NCI-H2171 (cell line): ENCODE results near the gene MOSMO.

Experiments
- DNase-seq: peaks from one replicate; lab custom pipeline; 2025; lab: John Stamatoyannopoulos, UW

The MOSMO gene

DNA sequence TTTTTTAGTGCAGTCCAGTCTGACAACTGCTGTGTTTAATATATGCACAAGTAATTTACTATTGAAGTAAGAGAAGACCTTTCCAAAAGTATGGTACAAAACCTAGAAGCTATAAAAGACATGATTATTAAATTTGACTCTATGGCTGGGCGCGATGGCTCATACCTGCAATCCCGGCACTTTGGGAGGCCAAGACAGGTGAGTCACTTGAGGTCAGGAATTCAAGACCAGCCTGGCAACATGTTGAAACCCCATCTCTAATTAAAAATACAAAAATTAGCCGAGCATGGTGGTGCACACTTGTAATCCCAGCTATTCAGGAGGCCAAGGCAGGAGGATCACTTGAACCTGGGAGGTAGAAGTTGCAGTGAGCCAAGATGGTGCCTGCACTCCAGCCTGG, 43.1 kb downstream of the MOSMO start:
- no peak for DNase-seq

DNA sequence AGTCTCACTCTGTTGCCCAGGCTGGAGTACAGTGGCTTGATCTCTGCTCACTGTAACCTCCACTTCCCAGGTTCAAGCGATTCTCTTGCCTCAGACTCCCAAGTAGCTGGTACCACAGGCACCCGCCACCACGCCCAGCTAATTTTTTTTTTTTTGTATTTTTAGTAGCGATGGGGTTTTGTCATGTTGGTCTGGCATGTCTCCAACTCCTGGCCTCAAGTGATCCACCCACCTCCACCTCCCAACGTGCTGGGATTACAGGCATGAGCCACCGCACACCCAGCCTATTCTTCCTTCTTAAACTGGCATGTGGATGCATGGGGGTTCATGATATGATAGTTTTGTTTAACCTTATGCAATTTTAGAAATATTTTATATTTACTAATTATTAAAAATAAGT, 45.1 kb downstream of the MOSMO start:
- no peak for DNase-seq

DNA sequence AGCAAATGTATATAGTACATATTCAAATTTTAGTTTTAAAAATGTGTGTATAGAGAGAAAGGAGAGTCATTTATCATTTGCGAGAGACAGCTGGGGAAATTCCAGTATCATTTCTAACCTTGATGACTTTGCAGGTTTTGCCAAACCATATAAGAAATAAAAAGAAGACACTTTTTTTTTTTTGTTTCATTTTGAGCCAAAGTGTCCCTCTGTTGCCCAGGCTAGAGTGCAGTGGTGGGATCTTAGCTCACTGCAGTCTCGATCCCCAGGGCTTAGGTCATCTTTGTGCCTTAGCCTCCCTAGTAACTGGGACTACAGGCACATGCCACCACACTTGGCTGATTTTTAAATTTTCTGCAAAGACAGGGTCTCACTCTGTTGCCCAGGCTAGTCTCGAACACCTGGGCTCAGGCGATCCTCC, 46.0 kb downstream of the MOSMO start:
- DNase-seq = no peak

DNA sequence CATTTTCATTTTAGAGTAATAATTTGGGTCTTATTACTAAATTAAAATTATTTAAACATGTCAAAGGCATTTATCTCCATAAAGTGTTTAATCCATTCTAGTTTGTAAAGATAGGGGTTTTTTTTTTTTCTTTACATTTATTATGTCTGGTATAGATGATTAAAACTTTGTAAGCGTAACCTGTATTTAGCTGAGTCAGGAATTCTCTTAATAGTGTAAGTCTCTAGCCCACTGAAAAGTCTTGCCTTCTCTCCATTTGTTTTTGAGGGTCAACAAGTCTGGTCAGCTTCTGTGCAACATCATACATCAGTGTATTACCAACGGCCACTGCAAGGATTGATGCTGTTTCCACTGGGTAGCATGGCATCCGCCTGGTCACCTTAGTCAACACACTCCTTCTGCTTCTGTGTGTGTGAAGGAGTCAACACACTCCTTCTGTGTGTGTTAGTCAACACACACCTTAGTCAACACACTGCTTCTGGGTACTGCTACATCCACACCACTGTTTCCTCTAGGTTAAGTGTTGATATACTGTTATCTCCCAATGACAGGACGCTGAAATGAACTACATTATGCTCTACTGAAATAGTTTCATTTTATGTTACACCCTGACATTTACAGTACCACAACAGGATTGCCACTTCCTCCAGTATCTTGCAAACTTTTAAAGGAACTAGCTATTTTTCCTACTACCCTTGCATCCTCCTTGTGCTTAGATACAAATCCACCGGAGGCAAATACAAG, 47.1 kb downstream of the MOSMO start:
- no peak for DNase-seq

DNA sequence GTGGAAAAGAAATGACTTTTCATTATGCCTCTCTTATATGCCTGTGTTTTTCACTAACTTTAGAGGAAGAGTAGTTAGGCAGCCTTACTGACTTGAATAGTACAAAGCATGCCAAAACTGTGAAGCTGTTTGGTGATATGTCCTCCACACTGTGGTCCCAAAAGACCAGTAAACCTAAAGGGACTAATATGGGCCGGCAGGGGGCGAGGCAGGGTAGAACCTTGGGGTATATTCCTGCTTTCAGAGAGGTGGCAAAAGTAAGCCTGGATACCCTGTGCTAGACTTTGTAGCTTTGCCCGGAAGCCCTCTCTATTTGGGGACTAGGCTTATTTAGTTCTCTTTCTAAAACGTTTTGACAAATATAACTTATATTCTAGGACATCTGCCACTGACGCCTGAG, 48.0 kb downstream of the MOSMO start:
- no peak for DNase-seq

DNA sequence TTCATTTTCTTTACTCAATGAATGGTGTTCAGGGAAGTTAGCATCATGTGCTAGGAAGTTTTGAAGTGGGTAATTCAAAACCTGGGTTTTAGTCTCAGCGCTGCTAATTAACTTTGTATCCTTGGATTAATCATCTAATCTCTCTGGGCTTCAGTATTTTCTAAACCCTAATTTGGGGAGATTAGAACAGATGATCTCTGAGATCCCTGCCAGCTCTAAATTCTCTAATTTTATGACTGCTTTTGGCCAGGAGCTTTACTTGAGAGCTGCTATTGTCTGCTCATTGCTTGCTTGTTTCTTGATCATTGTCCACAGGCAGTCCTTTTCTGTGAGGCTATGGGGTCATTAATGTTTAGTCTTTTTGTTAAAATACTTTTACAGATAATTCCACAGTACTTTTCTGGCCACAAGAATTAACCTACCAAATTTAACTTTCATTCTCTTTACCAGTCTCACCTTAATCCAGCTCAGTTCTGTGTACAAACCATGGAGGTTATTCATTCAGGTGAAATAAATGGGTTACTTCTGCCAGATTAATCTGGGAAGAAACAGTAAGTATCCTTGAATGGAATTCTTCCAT, 56.1 kb downstream of the MOSMO start:
- DNase-seq = no peak

DNA sequence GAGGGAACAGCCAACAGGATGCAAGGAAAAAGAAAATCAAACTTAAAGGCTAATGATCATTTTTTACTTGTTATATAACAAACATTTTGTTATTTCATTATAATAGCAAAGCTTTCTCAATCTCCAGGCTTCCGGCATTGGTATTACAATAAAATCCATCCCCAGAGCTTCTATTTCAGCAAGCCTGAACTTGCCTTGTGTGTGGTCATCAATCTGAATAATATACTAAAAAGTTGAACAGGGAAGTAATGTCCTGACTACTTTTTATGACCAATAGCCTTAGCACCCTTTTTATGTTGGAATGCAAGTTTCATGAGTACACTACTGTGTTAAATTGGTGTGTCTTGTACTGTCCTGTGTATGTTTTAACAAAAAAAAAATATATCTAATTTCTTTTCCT, 57.3 kb downstream of the MOSMO start:
- DNase-seq = no peak

DNA sequence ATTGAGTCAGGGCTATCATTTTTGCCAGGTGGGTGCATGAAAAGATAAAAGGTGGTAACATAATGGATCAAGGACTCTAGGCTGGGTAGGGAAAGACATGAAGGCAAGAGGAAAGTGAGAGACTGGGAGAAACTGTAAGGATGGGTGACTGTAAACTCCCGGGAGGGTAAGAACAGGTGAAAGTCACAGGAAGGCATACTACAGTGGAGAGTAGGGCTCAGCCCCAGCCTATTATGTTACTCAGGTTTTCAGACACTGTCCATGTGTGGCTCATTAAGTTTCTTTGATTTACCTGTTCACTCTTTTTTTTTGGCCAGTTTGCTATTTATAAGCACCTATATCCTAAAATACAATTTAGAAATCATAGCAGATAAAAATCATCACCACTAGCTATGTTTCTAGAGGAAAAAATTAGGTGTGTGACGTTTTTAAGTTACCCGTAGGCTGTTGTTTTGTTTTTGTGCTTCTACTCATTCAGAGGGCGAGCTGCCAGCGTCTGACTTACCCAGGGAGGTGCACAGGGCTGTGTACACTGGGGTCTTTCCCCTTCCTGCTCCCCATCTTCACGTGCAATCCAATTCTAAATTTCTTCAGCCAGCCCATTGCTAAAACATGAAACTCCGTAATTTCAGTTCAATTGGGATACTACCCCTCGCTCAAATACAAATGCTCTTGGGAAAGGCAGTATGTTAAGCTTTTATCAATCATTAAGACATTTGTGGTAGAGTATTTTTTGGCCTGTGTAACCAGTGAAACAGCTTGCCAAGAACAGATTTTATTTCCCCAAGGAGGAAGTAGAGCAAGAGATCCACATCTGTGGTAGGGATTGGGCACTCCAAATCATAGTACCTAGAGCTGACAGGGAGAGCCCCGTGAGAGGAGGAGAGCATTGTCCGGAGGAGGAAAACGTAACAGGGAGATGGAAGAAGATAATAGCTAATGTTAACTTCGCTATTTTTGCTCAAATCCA, 62.7 kb downstream of the MOSMO start:
- DNase-seq = peak; percentile 62

DNA sequence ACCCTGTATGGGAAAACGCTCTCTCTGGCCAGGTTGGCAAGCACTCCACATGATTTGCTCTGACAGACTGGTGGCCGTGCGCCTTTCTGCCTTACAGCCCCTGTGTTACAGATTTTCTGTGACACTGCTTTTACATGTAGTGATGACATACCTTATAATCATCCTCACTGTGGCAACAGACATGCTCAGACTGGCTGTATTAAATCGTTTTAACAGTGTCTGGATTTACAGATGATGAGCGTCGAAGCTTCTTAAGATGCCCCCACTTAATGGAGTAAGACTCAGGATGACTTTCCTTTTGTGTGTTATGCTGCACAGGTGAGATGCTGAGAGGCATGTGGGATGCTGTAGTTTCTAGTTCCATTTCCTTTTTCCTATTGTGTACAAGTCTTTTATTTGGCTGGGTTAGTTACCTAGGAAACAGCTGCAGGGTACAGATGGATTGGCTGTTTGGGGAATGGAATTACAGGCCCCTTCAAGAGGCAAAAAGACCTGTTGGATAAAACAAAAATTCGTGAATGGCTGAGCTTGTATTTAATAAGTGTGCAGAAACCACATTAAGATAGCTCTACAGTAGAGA, 63.5 kb downstream of the MOSMO start:
- peak; percentile 48 for DNase-seq

DNA sequence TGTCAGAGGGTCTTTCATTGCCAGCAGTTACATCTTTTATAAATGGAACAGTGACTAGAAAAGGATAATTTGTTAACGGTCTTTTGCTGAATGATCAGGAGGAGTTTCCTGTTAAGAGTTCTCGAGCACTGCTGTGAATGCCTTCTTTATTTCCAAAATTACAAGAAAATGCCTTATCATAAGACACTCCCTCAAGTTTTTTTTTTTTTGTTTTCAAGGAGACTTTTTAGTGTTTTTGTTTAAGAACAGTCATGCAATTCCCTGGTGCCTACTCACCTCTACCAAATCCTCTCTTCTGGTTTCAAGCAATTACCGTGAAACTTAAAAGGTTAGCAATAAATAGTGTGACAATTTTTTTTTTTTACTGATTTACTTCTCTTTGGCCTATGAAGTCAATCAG, 65.4 kb downstream of the MOSMO start:
- DNase-seq = no peak

DNA sequence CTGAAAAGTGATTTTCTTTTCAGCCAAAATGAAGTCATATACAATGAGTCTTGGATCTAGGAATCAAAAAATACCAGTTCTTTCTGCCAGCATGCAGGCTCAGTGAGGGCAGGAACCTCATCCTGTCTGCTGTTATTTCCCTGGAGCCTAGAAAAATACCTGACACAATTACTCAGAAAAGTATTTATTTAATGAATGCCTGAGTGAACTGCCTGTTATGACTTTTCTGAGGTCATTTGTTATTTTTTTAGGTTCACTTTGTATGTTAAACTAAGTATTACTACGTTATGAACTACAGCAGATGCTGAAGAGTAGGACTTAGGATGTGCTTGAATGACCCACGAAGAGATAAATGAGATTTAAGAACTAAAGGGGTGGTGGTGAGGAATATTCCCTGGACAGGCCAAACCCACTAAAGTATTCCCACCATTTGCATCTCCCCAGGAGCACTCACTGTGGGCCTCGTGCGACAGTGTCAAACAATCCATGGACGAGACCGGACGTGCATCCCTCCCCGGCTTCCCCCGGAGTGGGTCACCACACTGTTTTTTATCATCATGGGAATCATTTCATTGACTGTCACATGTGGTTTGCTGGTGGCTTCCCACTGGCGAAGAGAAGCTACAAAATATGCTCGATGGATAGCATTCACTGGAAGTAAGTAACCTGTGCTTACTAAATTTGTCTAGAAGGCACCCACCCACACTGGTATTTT, 67.3 kb downstream of the MOSMO start:
- no peak for DNase-seq

DNA sequence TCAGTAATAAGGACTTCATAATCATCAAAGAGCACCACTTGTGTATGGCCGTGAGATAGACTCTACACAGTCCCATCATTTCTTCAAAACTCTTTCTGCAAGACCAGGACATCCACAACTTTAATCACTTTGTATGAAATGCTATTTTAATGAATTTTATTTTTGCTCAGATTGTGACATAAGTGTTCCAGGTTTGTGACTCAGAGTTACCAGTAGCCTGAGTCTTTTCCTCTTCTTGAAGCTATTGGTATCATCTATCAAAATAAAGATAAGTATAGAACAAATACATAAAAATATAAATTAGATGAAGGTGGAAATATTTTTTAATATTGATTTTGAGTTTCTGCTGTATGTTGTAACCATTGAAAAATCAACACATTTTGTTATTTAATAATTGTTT, 67.9 kb downstream of the MOSMO start:
- DNase-seq = no peak

DNA sequence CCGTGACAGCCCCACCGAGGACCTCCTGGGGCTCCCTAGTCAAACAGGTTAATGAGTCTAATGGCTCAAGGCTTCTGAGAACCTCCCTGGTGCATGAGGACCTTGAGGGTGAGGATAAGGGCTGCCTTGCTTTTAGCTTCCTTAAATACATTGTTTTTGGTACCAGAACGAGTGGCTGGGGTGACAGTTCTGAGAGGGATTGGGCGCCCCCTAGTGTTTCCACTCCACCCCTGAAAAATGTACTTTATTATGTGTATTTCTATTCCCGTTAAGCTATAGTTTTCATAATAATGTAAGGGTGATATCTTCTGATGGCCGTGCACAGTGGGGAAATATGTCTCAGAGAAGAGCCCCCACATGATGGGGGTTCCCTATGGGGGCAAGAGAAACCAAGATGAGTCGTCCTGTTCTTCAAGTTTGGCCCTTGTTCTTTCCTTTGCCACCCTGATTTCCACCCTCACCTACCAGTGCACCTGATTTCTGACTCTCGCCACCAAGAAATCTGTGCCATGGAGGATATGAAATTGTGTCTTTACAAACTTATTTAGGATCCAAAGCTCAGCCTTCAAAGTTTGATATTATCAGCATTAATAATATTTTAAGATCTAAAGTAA, 69.9 kb downstream of the MOSMO start:
- peak; percentile 5 for DNase-seq

DNA sequence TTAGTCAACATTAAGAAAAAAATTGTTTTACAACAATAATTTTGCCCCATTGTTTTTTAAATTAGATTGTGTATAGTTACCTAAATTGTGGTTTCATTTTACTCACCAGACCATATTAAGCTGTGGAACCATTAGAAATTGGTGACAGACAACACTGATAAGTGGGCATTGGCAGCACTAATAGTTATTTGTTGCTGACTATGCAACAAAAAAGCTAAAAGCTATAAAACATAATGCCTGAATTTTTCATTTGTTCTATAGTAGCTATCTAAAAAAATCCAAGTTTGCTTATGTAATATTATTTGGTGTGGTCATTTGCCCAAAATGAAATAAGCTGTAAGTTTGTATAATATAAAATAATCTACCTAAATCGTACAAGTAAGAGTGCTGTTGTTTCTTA, 70.7 kb downstream of the MOSMO start:
- no peak for DNase-seq

DNA sequence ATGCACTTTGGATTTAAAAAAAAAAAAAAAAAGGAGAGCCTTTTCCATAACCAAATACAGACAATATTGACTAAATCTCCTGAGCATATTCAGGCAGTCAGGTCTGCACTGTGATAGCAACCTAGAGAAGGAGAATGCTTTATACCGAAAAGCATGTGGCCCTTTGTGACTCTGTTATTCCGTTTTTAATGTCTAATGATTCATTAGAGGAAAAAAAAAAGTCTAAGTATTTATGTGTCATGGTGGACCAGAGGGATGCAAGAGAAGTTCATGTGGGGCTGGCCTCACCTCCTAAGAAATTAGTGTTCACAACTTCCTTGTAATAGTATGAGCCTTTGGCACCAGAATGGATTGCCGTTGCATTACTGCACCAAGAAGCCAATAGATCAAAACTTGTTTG, 73.1 kb downstream of the MOSMO start:
- DNase-seq = no peak

DNA sequence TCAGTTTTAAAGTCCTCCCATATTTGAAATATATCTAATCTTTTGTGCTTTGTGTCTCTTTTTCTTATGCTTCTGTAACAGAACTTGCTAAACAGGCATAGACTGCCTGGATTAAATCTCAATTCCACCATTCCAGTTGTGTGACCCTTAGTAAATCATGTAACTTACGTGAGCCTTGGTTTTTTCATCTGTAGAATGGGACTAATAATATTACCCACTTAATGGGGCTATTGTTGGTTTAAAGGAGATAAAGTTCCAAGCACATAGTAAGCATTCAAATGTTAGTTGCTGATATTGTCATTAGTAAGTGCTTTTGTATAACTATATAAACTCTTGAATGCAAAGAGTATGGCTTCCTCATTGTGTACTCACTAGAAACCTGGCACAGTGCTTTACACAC, 78.5 kb downstream of the MOSMO start:
- no peak for DNase-seq

DNA sequence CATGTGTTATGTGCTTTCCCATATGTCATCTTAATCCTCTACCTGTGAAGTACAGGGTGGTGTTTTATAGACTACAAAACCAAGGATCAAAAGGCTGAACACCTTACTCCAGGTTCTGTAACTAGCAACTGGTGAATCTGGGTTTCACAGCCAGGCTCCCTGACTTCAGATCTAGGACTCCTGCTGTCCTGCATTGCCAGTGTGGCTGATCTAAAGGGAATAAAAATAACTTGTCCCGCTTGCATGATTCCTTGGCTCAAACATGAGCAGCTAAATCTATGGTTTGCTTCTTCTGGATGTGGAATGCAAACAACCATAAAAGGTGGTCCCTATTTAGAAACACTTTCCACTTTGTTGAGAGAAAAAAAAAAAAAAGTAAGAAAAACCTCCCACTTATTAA, 80.7 kb downstream of the MOSMO start:
- no peak for DNase-seq

DNA sequence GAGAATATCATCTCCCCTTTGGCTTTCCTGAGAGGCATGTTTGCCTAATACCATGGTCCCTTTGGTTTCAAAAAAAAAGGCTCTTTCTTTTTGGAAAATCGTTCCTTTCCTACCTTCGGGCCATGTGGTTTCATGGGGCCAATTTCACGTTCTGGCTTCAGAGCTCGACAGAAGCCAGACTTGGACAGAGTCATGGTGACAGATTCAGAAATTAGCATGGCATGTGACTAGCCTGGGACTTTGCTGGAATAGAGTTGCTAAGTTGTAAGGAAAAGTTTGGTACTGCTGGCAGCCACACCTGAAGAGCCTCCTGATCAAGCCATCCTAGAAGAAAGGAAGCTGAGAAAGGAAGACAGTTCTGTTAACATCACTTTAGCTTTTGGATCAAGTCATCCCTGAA, 82.0 kb downstream of the MOSMO start:
- no peak for DNase-seq

DNA sequence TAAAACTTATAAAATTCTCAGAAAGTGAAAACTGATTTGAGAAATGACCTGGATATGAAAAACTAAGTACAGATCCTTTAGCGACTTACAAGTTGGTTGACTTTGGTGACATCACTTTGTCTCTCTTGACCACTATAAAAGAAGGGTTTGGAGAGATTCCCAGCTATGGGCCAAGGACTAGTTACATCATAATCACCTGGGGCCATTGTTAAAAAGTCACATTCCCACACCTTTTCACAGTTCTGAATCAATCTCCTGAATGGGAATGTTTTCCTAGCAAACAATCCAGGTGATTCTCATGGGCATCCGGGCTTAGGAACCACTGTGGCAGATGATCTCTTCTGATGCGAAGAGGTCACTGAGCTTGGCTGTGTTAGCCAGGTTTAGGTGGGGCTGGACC, 83.8 kb downstream of the MOSMO start:
- no peak for DNase-seq

DNA sequence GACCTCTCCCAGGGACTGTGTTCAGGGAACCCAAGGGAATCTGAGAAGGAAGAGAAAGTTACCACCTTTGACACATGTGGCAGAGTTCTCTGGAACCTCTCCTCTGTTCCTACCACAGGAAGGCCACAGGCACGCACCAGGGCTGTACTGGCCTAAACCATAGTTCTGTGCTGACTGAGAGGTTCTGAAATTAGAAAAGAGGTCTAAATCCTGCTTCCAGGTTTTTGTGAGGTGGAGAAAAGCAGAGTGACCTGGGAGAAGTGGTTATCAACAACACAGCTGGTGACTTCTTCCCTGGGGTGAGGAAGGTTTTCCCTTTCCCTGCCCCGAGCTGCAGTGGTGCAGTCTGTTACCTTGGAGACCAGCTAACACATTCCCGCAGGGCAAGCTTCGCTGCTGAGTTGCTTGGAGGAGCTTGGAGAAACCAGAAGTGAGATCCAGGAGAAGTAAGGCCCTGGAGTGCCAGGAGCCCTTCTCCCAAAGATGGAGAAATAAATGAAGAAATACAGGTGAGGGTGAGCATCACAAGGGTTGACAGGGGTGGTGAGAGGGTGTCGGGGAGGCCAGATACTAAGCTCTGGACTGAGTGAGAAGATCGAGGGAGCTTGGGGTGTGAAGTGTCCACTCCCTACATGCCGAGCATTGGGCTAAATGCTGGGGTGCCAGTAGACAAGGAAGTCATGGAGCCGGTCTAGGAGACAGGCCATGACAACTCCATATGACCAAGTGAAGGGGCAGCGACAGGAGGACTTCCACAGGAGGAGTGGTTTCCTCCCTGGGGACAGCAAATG, 84.4 kb downstream of the MOSMO start, which contains the start of gene VWA3A:
Gene VWA3A, plus strand, starts transcription at position 399 of the 791 bp plus-strand sequence. Its CDS starts 97 bp downstream, at position 496.
- DNase-seq = no peak
